NCI-H774 (cell line): ENCODE data around the gene SECISBP2.
"Not testable (repeated sequence)": the region's sequence is repeated elsewhere in the genome, so short reads cannot be mapped to it uniquely, and the experiment has no call there.

ENCODE experiments used
- DNase-seq: peaks from one replicate; lab custom pipeline; 2025; lab: John Stamatoyannopoulos, UW

The SECISBP2 gene

GRCh38 chr9:89309608-89310474, 8.5 kb upstream of the SECISBP2 start:
- DNase-seq: no peak

- peak; percentile 100 for DNase-seq
These were observed 7.6 kb upstream of the SECISBP2 start, which contains the start of gene CKS2 for GRCh38 chr9:89310475-89311345. Gene CKS2 (plus strand): TSS chr9:89311195. CDS start chr9:89311293, 98 bp downstream.

- no peak for DNase-seq
These were observed 6.7 kb upstream of the SECISBP2 start for GRCh38 chr9:89311346-89312221.

GRCh38 chr9:89312222-89312571, 6.1 kb upstream of the SECISBP2 start:
- no peak for DNase-seq

- no peak for DNase-seq
These were observed 4.5 kb upstream of the SECISBP2 start for GRCh38 chr9:89313842-89314241.

GRCh38 chr9:89314955-89315354, 3.3 kb upstream of the SECISBP2 start:
- DNase-seq: no peak

GRCh38 chr9:89315482-89315881, 2.8 kb upstream of the SECISBP2 start:
- DNase-seq: no peak

GRCh38 chr9:89317282-89317681, 1.0 kb upstream of the SECISBP2 start:
- DNase-seq: no peak

GRCh38 chr9:89319015-89319905, 960 bp downstream of the SECISBP2 start:
- no peak for DNase-seq

GRCh38 chr9:89323390-89323789, 5.1 kb downstream of the SECISBP2 start:
- no peak for DNase-seq

GRCh38 chr9:89325733-89326132, 7.4 kb downstream of the SECISBP2 start:
- no peak for DNase-seq

- DNase-seq: no peak
These were observed 9.8 kb downstream of the SECISBP2 start for GRCh38 chr9:89328064-89328463.

GRCh38 chr9:89329917-89330316, 11.6 kb downstream of the SECISBP2 start:
- no peak for DNase-seq

- no peak for DNase-seq
These were observed 12.2 kb downstream of the SECISBP2 start for GRCh38 chr9:89330513-89330912.

GRCh38 chr9:89339807-89340206, 21.5 kb downstream of the SECISBP2 start:
- DNase-seq: no peak

- DNase-seq: no peak
These were observed 22.0 kb downstream of the SECISBP2 start for GRCh38 chr9:89340332-89340731.

GRCh38 chr9:89342213-89342612, 23.9 kb downstream of the SECISBP2 start:
- no peak for DNase-seq

- no peak for DNase-seq
These were observed 24.6 kb downstream of the SECISBP2 start for GRCh38 chr9:89342948-89343347.

- DNase-seq: not testable (repeated sequence)
These were observed 25.5 kb downstream of the SECISBP2 start for GRCh38 chr9:89343812-89344211.

- DNase-seq: no peak
These were observed 27.2 kb downstream of the SECISBP2 start for GRCh38 chr9:89345476-89345875.

GRCh38 chr9:89346696-89347095, 28.4 kb downstream of the SECISBP2 start:
- DNase-seq: no peak
